Panc1 (cell line): Measurements from ENCODE around the gene CDKN2B-AS1.

Source experiments
- POLR2AphosphoS5 ChIP-seq: IDR thresholded peaks from 2 replicates; pipeline ENCODE4 v1.6.1; 2012; ENCODE audit warnings: mild to moderate bottlenecking, low read depth, low read length, moderate library complexity
- TF ChIP-seq, protein P1 (sequence below): fragments of 450-650 bp; IDR thresholded peaks from 2 replicates; pipeline ENCODE4 v1.5.1; 2017; ENCODE audit warnings: mild to moderate bottlenecking
- TF ChIP-seq, protein P2 (sequence below), 2 experiments: IDR thresholded peaks; 2 replicates each; pipeline ENCODE4 v1.6.1; 2011 to 2012; ENCODE audit warnings: low read depth in 2 of 2, control low read depth in 1 of 2, low read length in 1 of 2, mild to moderate bottlenecking in 1 of 2, moderate library complexity in 1 of 2; ENCODE audit not compliant: insufficient read depth in 1 of 2

- TF ChIP-seq, protein P1, sequence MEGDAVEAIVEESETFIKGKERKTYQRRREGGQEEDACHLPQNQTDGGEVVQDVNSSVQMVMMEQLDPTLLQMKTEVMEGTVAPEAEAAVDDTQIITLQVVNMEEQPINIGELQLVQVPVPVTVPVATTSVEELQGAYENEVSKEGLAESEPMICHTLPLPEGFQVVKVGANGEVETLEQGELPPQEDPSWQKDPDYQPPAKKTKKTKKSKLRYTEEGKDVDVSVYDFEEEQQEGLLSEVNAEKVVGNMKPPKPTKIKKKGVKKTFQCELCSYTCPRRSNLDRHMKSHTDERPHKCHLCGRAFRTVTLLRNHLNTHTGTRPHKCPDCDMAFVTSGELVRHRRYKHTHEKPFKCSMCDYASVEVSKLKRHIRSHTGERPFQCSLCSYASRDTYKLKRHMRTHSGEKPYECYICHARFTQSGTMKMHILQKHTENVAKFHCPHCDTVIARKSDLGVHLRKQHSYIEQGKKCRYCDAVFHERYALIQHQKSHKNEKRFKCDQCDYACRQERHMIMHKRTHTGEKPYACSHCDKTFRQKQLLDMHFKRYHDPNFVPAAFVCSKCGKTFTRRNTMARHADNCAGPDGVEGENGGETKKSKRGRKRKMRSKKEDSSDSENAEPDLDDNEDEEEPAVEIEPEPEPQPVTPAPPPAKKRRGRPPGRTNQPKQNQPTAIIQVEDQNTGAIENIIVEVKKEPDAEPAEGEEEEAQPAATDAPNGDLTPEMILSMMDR = no peak
- TF ChIP-seq, protein P2, sequence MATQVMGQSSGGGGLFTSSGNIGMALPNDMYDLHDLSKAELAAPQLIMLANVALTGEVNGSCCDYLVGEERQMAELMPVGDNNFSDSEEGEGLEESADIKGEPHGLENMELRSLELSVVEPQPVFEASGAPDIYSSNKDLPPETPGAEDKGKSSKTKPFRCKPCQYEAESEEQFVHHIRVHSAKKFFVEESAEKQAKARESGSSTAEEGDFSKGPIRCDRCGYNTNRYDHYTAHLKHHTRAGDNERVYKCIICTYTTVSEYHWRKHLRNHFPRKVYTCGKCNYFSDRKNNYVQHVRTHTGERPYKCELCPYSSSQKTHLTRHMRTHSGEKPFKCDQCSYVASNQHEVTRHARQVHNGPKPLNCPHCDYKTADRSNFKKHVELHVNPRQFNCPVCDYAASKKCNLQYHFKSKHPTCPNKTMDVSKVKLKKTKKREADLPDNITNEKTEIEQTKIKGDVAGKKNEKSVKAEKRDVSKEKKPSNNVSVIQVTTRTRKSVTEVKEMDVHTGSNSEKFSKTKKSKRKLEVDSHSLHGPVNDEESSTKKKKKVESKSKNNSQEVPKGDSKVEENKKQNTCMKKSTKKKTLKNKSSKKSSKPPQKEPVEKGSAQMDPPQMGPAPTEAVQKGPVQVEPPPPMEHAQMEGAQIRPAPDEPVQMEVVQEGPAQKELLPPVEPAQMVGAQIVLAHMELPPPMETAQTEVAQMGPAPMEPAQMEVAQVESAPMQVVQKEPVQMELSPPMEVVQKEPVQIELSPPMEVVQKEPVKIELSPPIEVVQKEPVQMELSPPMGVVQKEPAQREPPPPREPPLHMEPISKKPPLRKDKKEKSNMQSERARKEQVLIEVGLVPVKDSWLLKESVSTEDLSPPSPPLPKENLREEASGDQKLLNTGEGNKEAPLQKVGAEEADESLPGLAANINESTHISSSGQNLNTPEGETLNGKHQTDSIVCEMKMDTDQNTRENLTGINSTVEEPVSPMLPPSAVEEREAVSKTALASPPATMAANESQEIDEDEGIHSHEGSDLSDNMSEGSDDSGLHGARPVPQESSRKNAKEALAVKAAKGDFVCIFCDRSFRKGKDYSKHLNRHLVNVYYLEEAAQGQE (IDR thresholded peaks at IDR 0.05; ENCODE audit: insufficient read depth in 1 of 2, low read depth in 2 of 2, low read length in 1 of 2) = no peak
- TF ChIP-seq POLR2AphosphoS5 = no peak
These were observed 116.8 kb downstream of the CDKN2B-AS1 start for GRCh38 chr9:22111176-22111953.
